GM23338 (cell line): ENCODE measurements around the gene COBLL1. TPM values are rescaled to one million over a fixed set of nuclear protein-coding genes. Genes with fewer than 3 reads are reported as not detected.

Experiments
- ATAC-seq: fragments of 200-7000 bp; cut with Tn5 transposase; 3 replicates; pipeline ENCODE4 v1.9.1; 2020
- DNase-seq: peaks from one replicate; pipeline ENCODE4 v3.0.0-alpha.2; 2015; ENCODE audit warnings: low spot score
- H2AFZ ChIP-seq: fragments of 200-600 bp; sonication (generic); 2 replicates; pipeline ENCODE4 v1.8.0; 2016; ENCODE audit warnings: antibody characterized with exemption, mild to moderate bottlenecking, moderate library complexity
- H3F3A ChIP-seq: fragments of 200-600 bp; sonication (generic); replicated peaks from 2 replicates; pipeline ENCODE4 v1.8.0; 2017; ENCODE audit warnings: antibody characterized with exemption, mixed run types, low read depth
- H3K27ac ChIP-seq: fragments of 200-600 bp; sonication (generic); 2 replicates; pipeline ENCODE4 v1.6.1; 2016; ENCODE audit warnings: low read depth
- H3K27me3 ChIP-seq: fragments of 200-600 bp; sonication (generic); 2 replicates; pipeline ENCODE4 v1.8.0; 2016; ENCODE audit warnings: mild to moderate bottlenecking, mixed run types, moderate library complexity; ENCODE audit not compliant: insufficient read depth
- H3K36me3 ChIP-seq: fragments of 200-600 bp; sonication (generic); 2 replicates; pipeline ENCODE4 v1.8.0; 2016; ENCODE audit warnings: mild to moderate bottlenecking; ENCODE audit not compliant: insufficient read depth
- H3K4me1 ChIP-seq: fragments of 200-600 bp; sonication (generic); 2 replicates; pipeline ENCODE4 v1.8.0; 2016; ENCODE audit warnings: mild to moderate bottlenecking, moderate library complexity; ENCODE audit not compliant: insufficient read depth
- H3K4me2 ChIP-seq: fragments of 200-600 bp; sonication (generic); 2 replicates; pipeline ENCODE4 v1.7.1; 2017; ENCODE audit warnings: mixed run types
- H3K4me3 ChIP-seq: fragments of 200-600 bp; sonication (generic); 2 replicates; pipeline ENCODE4 v1.6.1; 2016; ENCODE audit warnings: mixed run types
- H3K79me2 ChIP-seq: fragments of 200-600 bp; sonication (generic); replicated peaks from 2 replicates; pipeline ENCODE4 v1.8.0; 2017; ENCODE audit warnings: mild to moderate bottlenecking; ENCODE audit not compliant: insufficient read depth
- H3K9me2 ChIP-seq: fragments of 200-600 bp; sonication (generic); 2 replicates; pipeline ENCODE4 v1.8.0; 2017; ENCODE audit not compliant: insufficient read depth
- H4K20me1 ChIP-seq: fragments of 200-600 bp; sonication (generic); replicated peaks from 2 replicates; pipeline ENCODE4 v1.8.0; 2017; ENCODE audit warnings: mild to moderate bottlenecking; ENCODE audit not compliant: insufficient read depth
- H3K27ac Mint-ChIP-seq: 2 replicates; pipeline ENCODE4 v1.8.0; 2020; ENCODE audit warnings: inconsistent platforms, mild to moderate bottlenecking, moderate library complexity, mixed read lengths
- H3K27me3 Mint-ChIP-seq: 3 replicates; pipeline ENCODE4 v1.8.0; 2022; ENCODE audit warnings: low read depth, mild to moderate bottlenecking, moderate library complexity, mixed read lengths, inconsistent platforms; ENCODE audit not compliant: insufficient read depth, poor library complexity
- H3K36me3 Mint-ChIP-seq: 3 replicates; pipeline ENCODE4 v1.8.0; 2021; ENCODE audit warnings: low read depth, mild to moderate bottlenecking, inconsistent platforms, moderate library complexity, mixed read lengths
- H3K4me1 Mint-ChIP-seq: 3 replicates; pipeline ENCODE4 v1.8.0; 2020; ENCODE audit warnings: mild to moderate bottlenecking, inconsistent platforms, mixed read lengths
- H3K4me3 Mint-ChIP-seq: 3 replicates; pipeline ENCODE4 v1.8.0; 2021; ENCODE audit warnings: moderate library complexity, mild to moderate bottlenecking, inconsistent platforms, mixed read lengths
- H3K9me3 Mint-ChIP-seq: 3 replicates; pipeline ENCODE4 v1.8.0; 2020; ENCODE audit warnings: moderate library complexity, mild to moderate bottlenecking, inconsistent platforms, mixed read lengths
- EZH2phosphoT487 ChIP-seq: fragments of 200-600 bp; sonication (generic); IDR thresholded peaks from one replicate; pipeline ENCODE4 v1.8.1; 2018; ENCODE audit warnings: antibody characterized with exemption; ENCODE audit not compliant: unreplicated experiment
- JUNB ChIP-seq: IDR thresholded peaks from one replicate; pipeline ENCODE4 v1.6.1; 2016; ENCODE audit warnings: antibody characterized with exemption; ENCODE audit not compliant: unreplicated experiment
- NANOG ChIP-seq: IDR thresholded peaks from 2 replicates; pipeline ENCODE4 v1.6.1; 2016; ENCODE audit warnings: antibody characterized with exemption, borderline replicate concordance
- POLR2AphosphoS5 ChIP-seq: IDR thresholded peaks from 2 replicates; pipeline ENCODE4 v1.6.1; 2016; ENCODE audit warnings: antibody characterized with exemption, low read depth
- STAT1 ChIP-seq: IDR thresholded peaks from one replicate; pipeline ENCODE4 v1.6.1; 2016; ENCODE audit warnings: antibody characterized with exemption; ENCODE audit not compliant: unreplicated experiment
- ZNF331 ChIP-seq: fragments of 250-450 bp; sonication (Bioruptor Pico); IDR thresholded peaks from 2 replicates; pipeline ENCODE4 v1.5.0; 2020; ENCODE audit warnings: low read depth, mild to moderate bottlenecking, moderate library complexity
- ZNF462 ChIP-seq: fragments of 250-450 bp; sonication (Bioruptor Pico); IDR thresholded peaks from 2 replicates; pipeline ENCODE4 v1.5.0; 2020; ENCODE audit warnings: mild to moderate bottlenecking, moderate library complexity
- polyA plus RNA-seq: library from polyadenylated mRNA; unstranded; fragments of >200 nt; fragmentation: Nextera tagmentation; extraction: Ambion mirVana; gene quantifications from 2 replicates; pipeline ENCODE4 v1.2.1, GENCODE V29; 2016
- total RNA-seq: library from RNA; depleted of rRNA; stranded (reverse); fragments of >200 nt; shearing (Covaris generic); gene quantifications from 2 replicates; pipeline ENCODE4 v1.2.3, GENCODE V29; 2014

Gene COBLL1
- total and polyA plus RNA-seq, 2 experiments from 2014 or later = 2.9 to 7.4 TPM

- TF ChIP-seq POLR2AphosphoS5 = no peak
- TF ChIP-seq EZH2phosphoT487 = no peak
- no peak for TF ChIP-seq ZNF462 (CRISPR knock-in tag)
- no peak for TF ChIP-seq ZNF331 (CRISPR knock-in tag)
- TF ChIP-seq STAT1 = no peak
- no peak for TF ChIP-seq JUNB
These were observed 107.4 kb downstream of the COBLL1 start (continued) for GRCh38 chr2:164734196-164734595.

GRCh38 chr2:164725542-164725941, 116.1 kb downstream of the COBLL1 start:
- peaks cover 3% of the 10 kb centered on the region for H3K27me3 Mint-ChIP-seq
- ATAC-seq (no peak), DNase-seq (no peak)
- no peaks in the 10 kb centered on the region for H3K4me1 ChIP-seq
- H3K4me2 ChIP-seq = no peak overlapping the region
- no peaks in the 10 kb centered on the region for H3K9me2 ChIP-seq
- no peaks in the 10 kb centered on the region for H3K36me3 ChIP-seq
- H3K4me3 ChIP-seq = no peak overlapping the region
- no peaks in the 10 kb centered on the region for H3K27me3 ChIP-seq
- H3F3A ChIP-seq = no peaks in the 10 kb centered on the region
- no peak overlapping the region for H3K27ac ChIP-seq
- no peaks in the 10 kb centered on the region for H4K20me1 ChIP-seq
- no peaks in the 10 kb centered on the region for H3K36me3 Mint-ChIP-seq
- no peak overlapping the region for H3K27ac Mint-ChIP-seq
- H2AFZ ChIP-seq = no peak overlapping the region
- no peaks in the 10 kb centered on the region for H3K9me3 Mint-ChIP-seq
- H3K4me1 Mint-ChIP-seq = peaks cover 2% of the 10 kb centered on the region; the same call in 1 of the 3 replicates
- H3K4me3 Mint-ChIP-seq = no peak overlapping the region
- no peaks in the 10 kb centered on the region for H3K79me2 ChIP-seq
- TF ChIP-seq NANOG = no peak
